ENCODE measurements around the gene HTRA2. TPM values are rescaled to one million over a fixed set of nuclear protein-coding genes. Genes with fewer than 3 reads are reported as not detected.
"Not testable (repeated sequence)": the region's sequence is repeated elsewhere in the genome, so short reads cannot be mapped to it uniquely, and the experiment has no call there.

HTRA2 gene
- 28.2 TPM for polyA plus RNA-seq
- long read RNA-seq, donor 1, partial matches to known transcripts: 0 of 5 reads
- long read RNA-seq, donor 1, other reads (novel, unspliced or antisense): 0 of 5 reads
- long read RNA-seq, donor 2, transcript HTRA2-201 (8 exons, 2,370 nt): major isoform, 8 of 10 reads
- long read RNA-seq, donor 2, partial matches to known transcripts: 0 of 10 reads
- long read RNA-seq, donor 2, other reads (novel, unspliced or antisense): 0 of 10 reads
- long read RNA-seq, donor 3: 0 reads
- long read RNA-seq, donor 4: 0 reads
- long read RNA-seq, donor 5, transcript HTRA2-201 (8 exons, 2,370 nt): major isoform, 5 of 5 reads
- long read RNA-seq, donor 5, partial matches to known transcripts: 0 of 5 reads
- long read RNA-seq, donor 5, other reads (novel, unspliced or antisense): 0 of 5 reads
- long read RNA-seq, donor 6, transcript HTRA2-201 (8 exons, 2,370 nt): major isoform, 8 of 17 reads
- long read RNA-seq, donor 6, partial matches to known transcripts: 6 of 17 reads
- long read RNA-seq, donor 6, other reads (novel, unspliced or antisense): 0 of 17 reads
- long read RNA-seq, donor 7, partial matches to known transcripts: 0 of 2 reads
- long read RNA-seq, donor 7, other reads (novel, unspliced or antisense): 0 of 2 reads
- long read RNA-seq, donor 8, transcript HTRA2-201 (8 exons, 2,370 nt): major isoform, 5 of 6 reads
- long read RNA-seq, donor 8, partial matches to known transcripts: 0 of 6 reads
- long read RNA-seq, donor 8, other reads (novel, unspliced or antisense): 0 of 6 reads
- long read RNA-seq, donor 9, transcript HTRA2-201 (8 exons, 2,370 nt): major isoform, 10 of 11 reads
- long read RNA-seq, donor 9, partial matches to known transcripts: 0 of 11 reads
- long read RNA-seq, donor 9, other reads (novel, unspliced or antisense): 0 of 11 reads
- long read RNA-seq, donor 10, transcript HTRA2-201 (8 exons, 2,370 nt): major isoform, 11 of 22 reads
- long read RNA-seq, donor 10, partial matches to known transcripts: 10 of 22 reads
- long read RNA-seq, donor 10, other reads (novel, unspliced or antisense): 0 of 22 reads
- long read RNA-seq, donor 11, partial matches to known transcripts: 0 of 5 reads
- long read RNA-seq, donor 11, other reads (novel, unspliced or antisense): 0 of 5 reads

GRCh38 chr2:74529357-74530238 lies at the start of gene HTRA2, which contains the start of gene AUP1:
Gene HTRA2 (plus strand): TSS chr2:74529933. CDS start chr2:74530007, 74 bp downstream.
Gene AUP1 (minus strand): TSS chr2:74529706. CDS start chr2:74529629, 77 bp downstream.
- no CpG with 5 or more reads among the region's 87 CpGs for WGBS (ENCODE audit: insufficient coverage, low lambda C conversion rate)
- peak; percentile 99 to 100 for DNase-seq
- H3K4me1 ChIP-seq (ENCODE audit: control insufficient read depth, insufficient read depth, low read length): peaks cover 15% of the 10 kb centered on the region
- peak within 1 kb of the TSS; percentile 91 for H3K27ac ChIP-seq (ENCODE audit: low read length)
- peaks cover 35% of the 10 kb centered on the region for H3K36me3 ChIP-seq (ENCODE audit: control insufficient read depth, insufficient read depth, low read length)
- no peaks in the 10 kb centered on the region for H3K9me3 ChIP-seq (ENCODE audit: control insufficient read depth, low read depth, low read length)
- no peaks in the 10 kb centered on the region for H3K27me3 ChIP-seq (ENCODE audit: control insufficient read depth, insufficient read depth, low read length)
- H3K4me3 ChIP-seq (ENCODE audit: low read length): peak within 1 kb of the TSS; percentile 96

GRCh38 chr2:74481431-74481830 lies 48.3 kb upstream of the HTRA2 start:
- Histone ChIP-seq H3K27me3 (ENCODE audit: control insufficient read depth, insufficient read depth, low read length) (no peaks in the 10 kb centered on the region), H3K27ac (ENCODE audit: low read length) (no peak overlapping the region), H3K4me1 (ENCODE audit: control insufficient read depth, insufficient read depth, low read length) (peaks cover 26% of the 10 kb centered on the region), H3K9me3 (ENCODE audit: control insufficient read depth, low read depth, low read length) (no peaks in the 10 kb centered on the region), H3K4me3 (ENCODE audit: low read length) (peak overlapping the region; percentile 85), H3K36me3 (ENCODE audit: control insufficient read depth, insufficient read depth, low read length) (peaks cover 22% of the 10 kb centered on the region)
- WGBS (ENCODE audit: insufficient coverage, low lambda C conversion rate): no CpG with 5 or more reads among the region's 3 CpGs
- no peak for DNase-seq

GRCh38 chr2:74481961-74482800 lies 47.6 kb upstream of the HTRA2 start:
- H3K36me3 ChIP-seq (ENCODE audit: control insufficient read depth, insufficient read depth, low read length): peaks cover 26% of the 10 kb centered on the region
- no peak for DNase-seq
- H3K9me3 ChIP-seq (ENCODE audit: control insufficient read depth, low read depth, low read length): no peaks in the 10 kb centered on the region
- peak overlapping the region; percentile 85 for H3K4me3 ChIP-seq (ENCODE audit: low read length)
- H3K27me3 ChIP-seq (ENCODE audit: control insufficient read depth, insufficient read depth, low read length): no peaks in the 10 kb centered on the region
- WGBS (ENCODE audit: insufficient coverage, low lambda C conversion rate): no CpG with 5 or more reads among the region's 80 CpGs
- peak overlapping the region; percentile 89 for H3K27ac ChIP-seq (ENCODE audit: low read length)
- peaks cover 21% of the 10 kb centered on the region for H3K4me1 ChIP-seq (ENCODE audit: control insufficient read depth, insufficient read depth, low read length)

- H3K27ac ChIP-seq (ENCODE audit: low read length): peak within 1 kb of the TSS; percentile 89
- no peaks in the 10 kb centered on the region for H3K9me3 ChIP-seq (ENCODE audit: control insufficient read depth, low read depth, low read length)
- H3K4me1 ChIP-seq (ENCODE audit: control insufficient read depth, insufficient read depth, low read length): peaks cover 20% of the 10 kb centered on the region
- DNase-seq: peak; percentile 97 to 99
- peaks cover 24% of the 10 kb centered on the region for H3K36me3 ChIP-seq (ENCODE audit: control insufficient read depth, insufficient read depth, low read length)
- H3K4me3 ChIP-seq (ENCODE audit: low read length): peak within 1 kb of the TSS; percentile 85
- H3K27me3 ChIP-seq (ENCODE audit: control insufficient read depth, insufficient read depth, low read length): no peaks in the 10 kb centered on the region
- WGBS (ENCODE audit: insufficient coverage, low lambda C conversion rate): 0% methylated on average over 4 of the region's 50 CpGs
Observed at GRCh38 chr2:74482801-74483674, 46.7 kb upstream of the HTRA2 start, which contains the start of the genes CCDC142 and TTC31. Gene CCDC142 (minus strand): TSS chr2:74482998. CDS start chr2:74482837, 161 bp downstream. Gene TTC31 (plus strand): TSS chr2:74483081. CDS start chr2:74483096, 15 bp downstream.

- no CpG with 5 or more reads among the region's 19 CpGs for WGBS (ENCODE audit: insufficient coverage, low lambda C conversion rate)
Observed at GRCh38 chr2:74483675-74484164, 46.0 kb upstream of the HTRA2 start.

GRCh38 chr2:74486141-74486540 lies 43.6 kb upstream of the HTRA2 start:
- H3K36me3 ChIP-seq (ENCODE audit: control insufficient read depth, insufficient read depth, low read length): peaks cover 30% of the 10 kb centered on the region
- no peak for DNase-seq
- no peaks in the 10 kb centered on the region for H3K9me3 ChIP-seq (ENCODE audit: control insufficient read depth, low read depth, low read length)
- peaks cover 41% of the 10 kb centered on the region for H3K4me1 ChIP-seq (ENCODE audit: control insufficient read depth, insufficient read depth, low read length)
- H3K27me3 ChIP-seq (ENCODE audit: control insufficient read depth, insufficient read depth, low read length): no peaks in the 10 kb centered on the region
- no peak overlapping the region for H3K27ac ChIP-seq (ENCODE audit: low read length)
- H3K4me3 ChIP-seq (ENCODE audit: low read length): no peak overlapping the region
- no CpG with 5 or more reads among the region's 2 CpGs for WGBS (ENCODE audit: insufficient coverage, low lambda C conversion rate)

More at GRCh38 chr2:74483675-74484164, 46.0 kb upstream of the HTRA2 start:
- peak overlapping the region; percentile 85 for H3K4me3 ChIP-seq (ENCODE audit: low read length)
- H3K27me3 ChIP-seq (ENCODE audit: control insufficient read depth, insufficient read depth, low read length); H3K9me3 ChIP-seq (ENCODE audit: control insufficient read depth, low read depth, low read length); DNase-seq: not testable (repeated sequence)
- H3K4me1 ChIP-seq (ENCODE audit: control insufficient read depth, insufficient read depth, low read length): peaks cover 27% of the 10 kb centered on the region
- H3K36me3 ChIP-seq (ENCODE audit: control insufficient read depth, insufficient read depth, low read length): peaks cover 27% of the 10 kb centered on the region
- H3K27ac ChIP-seq (ENCODE audit: low read length): peak overlapping the region; percentile 89

GRCh38 chr2:74488643-74489481 lies 40.9 kb upstream of the HTRA2 start:
- Histone ChIP-seq H3K36me3 (ENCODE audit: control insufficient read depth, insufficient read depth, low read length) (peaks cover 56% of the 10 kb centered on the region), H3K27me3 (ENCODE audit: control insufficient read depth, insufficient read depth, low read length) (no peaks in the 10 kb centered on the region), H3K9me3 (ENCODE audit: control insufficient read depth, low read depth, low read length) (no peaks in the 10 kb centered on the region), H3K4me3 (ENCODE audit: low read length) (no peak overlapping the region), H3K4me1 (ENCODE audit: control insufficient read depth, insufficient read depth, low read length) (peaks cover 55% of the 10 kb centered on the region), H3K27ac (ENCODE audit: low read length) (peak overlapping the region; percentile 88)
- peak; percentile 91 to 97 for DNase-seq
- WGBS (ENCODE audit: insufficient coverage, low lambda C conversion rate): no CpG with 5 or more reads among the region's 9 CpGs
